HUES48 (cell line): ENCODE measurements around the gene GPR37.

ENCODE experiments used
- H3K27ac ChIP-seq: one replicate; pipeline ENCODE4 v1.7.0; 2013; ENCODE audit warnings: low read depth, low read length, inconsistent platforms
- H3K27me3 ChIP-seq: 2 replicates; pipeline ENCODE4 v1.6.1; 2013; ENCODE audit warnings: mild to moderate bottlenecking, low read length; ENCODE audit not compliant: control insufficient read depth, insufficient read depth
- H3K36me3 ChIP-seq: 2 replicates; pipeline ENCODE4 v1.6.1; 2013; ENCODE audit warnings: low read length; ENCODE audit not compliant: control insufficient read depth, insufficient read depth
- H3K4me1 ChIP-seq: 2 replicates; pipeline ENCODE4 v1.6.1; 2013; ENCODE audit warnings: mild to moderate bottlenecking, low read length; ENCODE audit not compliant: control insufficient read depth, insufficient read depth
- H3K4me3 ChIP-seq: 2 replicates; pipeline ENCODE4 v1.5.1; 2013; ENCODE audit warnings: mild to moderate bottlenecking, low read depth, low read length
- H3K9ac ChIP-seq: 2 replicates; pipeline ENCODE4 v1.6.1; 2013; ENCODE audit warnings: mild to moderate bottlenecking, low read depth, low read length, moderate library complexity
- H3K9me3 ChIP-seq: 2 replicates; pipeline ENCODE4 v1.6.1; 2013; ENCODE audit warnings: low read length; ENCODE audit not compliant: control insufficient read depth, insufficient read depth

GPR37 gene

DNA sequence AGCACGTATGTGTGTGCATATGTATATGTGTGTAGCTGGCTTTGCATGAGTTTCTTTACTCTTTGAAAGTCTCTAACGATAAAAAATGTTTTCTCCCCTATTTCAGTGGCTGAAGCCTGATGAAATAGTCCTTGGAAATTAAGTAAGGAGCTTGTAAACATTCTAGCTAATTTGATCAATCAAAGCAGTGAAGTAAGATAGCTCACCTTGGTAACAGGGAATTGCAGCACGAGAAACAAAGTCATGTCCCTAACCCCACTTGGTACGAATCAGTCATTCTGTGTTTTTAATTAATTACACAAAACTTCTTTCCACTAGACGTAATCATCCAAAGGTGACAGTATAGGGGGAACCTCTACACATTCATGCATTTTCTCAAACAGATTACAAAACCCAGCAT, 41.5 kb downstream of the GPR37 start:
- Histone ChIP-seq H3K9me3 (no peaks in the 10 kb centered on the region), H3K4me3 (no peak overlapping the region), H3K9ac (no peak overlapping the region), H3K27me3 (no peaks in the 10 kb centered on the region), H3K4me1 (peaks cover 32% of the 10 kb centered on the region), H3K36me3 (no peaks in the 10 kb centered on the region), H3K27ac (no peak overlapping the region)

DNA sequence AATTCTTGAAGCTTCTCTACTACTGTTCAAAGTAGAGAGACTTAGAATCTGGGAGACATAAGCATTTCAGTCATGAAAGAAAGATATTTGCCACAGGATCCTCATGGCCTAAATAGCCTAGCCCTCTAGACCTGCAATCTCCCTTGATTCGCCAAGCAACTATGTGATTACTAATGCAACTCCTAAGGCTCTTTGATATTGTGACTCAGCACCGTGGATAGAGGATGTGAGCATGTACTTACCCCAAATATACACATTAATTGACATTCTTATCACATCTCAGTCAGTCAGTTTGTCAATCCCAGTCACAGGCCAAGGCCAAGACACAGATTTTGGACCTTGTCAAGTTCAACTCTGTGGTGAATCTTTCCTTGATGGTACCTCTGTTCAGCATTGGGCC, 42.6 kb downstream of the GPR37 start:
- no peaks in the 10 kb centered on the region for H3K36me3 ChIP-seq
- H3K4me1 ChIP-seq: peaks cover 34% of the 10 kb centered on the region
- H3K9me3 ChIP-seq: no peaks in the 10 kb centered on the region
- H3K27ac ChIP-seq: peak overlapping the region; percentile 45
- H3K4me3 ChIP-seq: no peak overlapping the region
- no peaks in the 10 kb centered on the region for H3K27me3 ChIP-seq
- no peak overlapping the region for H3K9ac ChIP-seq

GRCh38 chr7:124722292-124722691, 43.3 kb downstream of the GPR37 start:
- H3K4me1 ChIP-seq: peaks cover 35% of the 10 kb centered on the region
- no peaks in the 10 kb centered on the region for H3K9me3 ChIP-seq
- no peaks in the 10 kb centered on the region for H3K36me3 ChIP-seq
- H3K4me3 ChIP-seq: no peak overlapping the region
- no peak overlapping the region for H3K27ac ChIP-seq
- no peak overlapping the region for H3K9ac ChIP-seq
- H3K27me3 ChIP-seq: no peaks in the 10 kb centered on the region

DNA sequence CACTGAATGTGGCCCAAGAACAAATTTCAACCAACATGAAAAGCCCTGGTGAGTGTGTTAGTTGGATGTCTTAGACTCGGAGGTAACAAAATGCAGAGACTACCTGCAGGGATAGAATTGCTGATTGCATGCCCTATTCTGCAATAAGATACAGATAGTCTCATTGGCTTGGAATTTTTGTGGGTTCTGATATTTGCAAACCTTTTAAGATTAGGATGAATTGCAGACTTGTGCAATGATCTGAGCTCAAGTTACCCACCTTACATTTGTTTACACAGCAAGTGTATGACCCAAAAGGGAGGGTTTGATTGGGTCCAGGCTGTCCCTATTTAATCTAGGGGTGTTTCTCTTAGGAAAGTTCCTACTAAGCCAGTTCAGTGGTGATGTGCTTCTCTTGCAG, 45.4 kb downstream of the GPR37 start:
- no peak overlapping the region for H3K9ac ChIP-seq
- H3K27ac ChIP-seq: no peak overlapping the region
- H3K36me3 ChIP-seq: no peaks in the 10 kb centered on the region
- peaks cover 30% of the 10 kb centered on the region for H3K4me1 ChIP-seq
- H3K4me3 ChIP-seq: no peak overlapping the region
- no peaks in the 10 kb centered on the region; the same call in 1 of the 2 replicates for H3K9me3 ChIP-seq
- H3K27me3 ChIP-seq: no peaks in the 10 kb centered on the region

- Histone ChIP-seq H3K4me1 (peaks cover 13% of the 10 kb centered on the region; the same call in 1 of the 2 replicates), H3K27ac (no peak overlapping the region), H3K4me3 (no peak overlapping the region), H3K9ac (no peak overlapping the region), H3K27me3 (no peaks in the 10 kb centered on the region), H3K9me3 (no peaks in the 10 kb centered on the region; the same call in 1 of the 2 replicates), H3K36me3 (no peaks in the 10 kb centered on the region)
These were observed 47.4 kb downstream of the GPR37 start for GRCh38 chr7:124718032-124718766.

- no peak overlapping the region for H3K27ac ChIP-seq
- H3K9me3 ChIP-seq: no peaks in the 10 kb centered on the region; the same call in 1 of the 2 replicates
- H3K36me3 ChIP-seq: no peaks in the 10 kb centered on the region
- no peak overlapping the region for H3K4me3 ChIP-seq
- H3K9ac ChIP-seq: no peak overlapping the region
- no peaks in the 10 kb centered on the region for H3K27me3 ChIP-seq
- H3K4me1 ChIP-seq: peaks cover 21% of the 10 kb centered on the region
These were observed 48.7 kb downstream of the GPR37 start for GRCh38 chr7:124716894-124717293.

DNA sequence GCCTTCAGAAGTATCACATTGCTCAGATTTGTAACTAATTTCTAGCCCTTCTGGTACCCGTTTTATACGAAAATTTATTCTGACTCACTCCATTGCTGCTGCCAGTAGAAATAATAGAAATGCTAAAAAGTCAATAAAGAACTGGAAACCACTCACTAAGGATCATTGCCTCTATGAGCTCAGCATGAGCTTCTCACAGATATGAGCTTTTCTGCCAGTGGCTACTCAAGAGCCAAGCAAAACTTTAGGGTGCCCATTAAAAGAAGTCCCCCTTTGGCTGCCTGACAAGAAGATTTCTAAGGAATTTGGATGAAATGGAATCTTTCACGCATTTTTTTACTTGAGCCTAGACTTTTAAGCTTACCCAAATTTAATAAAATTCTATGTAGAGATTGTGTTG, 52.5 kb downstream of the GPR37 start:
- Histone ChIP-seq H3K9me3 (no peaks in the 10 kb centered on the region; the same call in 1 of the 2 replicates), H3K4me3 (no peak overlapping the region), H3K36me3 (no peaks in the 10 kb centered on the region), H3K27me3 (no peaks in the 10 kb centered on the region), H3K27ac (no peak overlapping the region), H3K4me1 (peaks cover 18% of the 10 kb centered on the region), H3K9ac (no peak overlapping the region)

GRCh38 chr7:124712017-124712416, 53.6 kb downstream of the GPR37 start:
- H3K9ac ChIP-seq: no peak overlapping the region
- H3K4me3 ChIP-seq: peak overlapping the region; percentile 30; the same call in 1 of the 2 replicates
- H3K27ac ChIP-seq: peak overlapping the region; percentile 76

GRCh38 chr7:124702385-124702784, 63.2 kb downstream of the GPR37 start:
- H3K27ac ChIP-seq: no peak overlapping the region
- H3K27me3 ChIP-seq: no peaks in the 10 kb centered on the region
- H3K9me3 ChIP-seq: no peaks in the 10 kb centered on the region
- H3K4me3 ChIP-seq: no peak overlapping the region
- H3K9ac ChIP-seq: no peak overlapping the region
- no peaks in the 10 kb centered on the region for H3K36me3 ChIP-seq
- H3K4me1 ChIP-seq: no peaks in the 10 kb centered on the region

More at GRCh38 chr7:124712017-124712416, 53.6 kb downstream of the GPR37 start:
- H3K4me1 ChIP-seq: peaks cover 16% of the 10 kb centered on the region
- H3K36me3 ChIP-seq: no peaks in the 10 kb centered on the region
- H3K27me3 ChIP-seq: no peaks in the 10 kb centered on the region
- H3K9me3 ChIP-seq: no peaks in the 10 kb centered on the region; the same call in 1 of the 2 replicates

- no peaks in the 10 kb centered on the region for H3K36me3 ChIP-seq
- no peaks in the 10 kb centered on the region for H3K9me3 ChIP-seq
- H3K27ac ChIP-seq: no peak overlapping the region
- no peaks in the 10 kb centered on the region for H3K4me1 ChIP-seq
- no peak overlapping the region for H3K4me3 ChIP-seq
- H3K27me3 ChIP-seq: no peaks in the 10 kb centered on the region
- no peak overlapping the region for H3K9ac ChIP-seq
These were observed 63.6 kb downstream of the GPR37 start for GRCh38 chr7:124701955-124702354.

DNA sequence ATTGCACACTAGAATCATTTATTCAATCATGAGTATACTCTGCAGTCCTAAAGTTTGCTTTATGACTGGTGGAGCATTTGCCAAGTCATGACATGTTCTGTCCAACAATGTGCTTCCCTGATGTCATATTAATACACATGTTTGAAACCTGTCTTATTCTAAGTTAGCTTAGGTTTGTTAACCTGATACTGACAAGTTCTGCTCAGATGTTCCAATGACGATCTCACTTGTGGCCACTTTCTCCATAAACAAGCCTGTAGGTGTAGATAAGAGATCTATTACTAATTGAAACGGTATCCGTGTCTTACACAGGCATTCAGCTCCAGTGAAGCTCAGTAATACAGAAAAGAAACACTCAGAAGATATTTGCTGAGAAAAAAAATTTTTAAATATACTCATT, 64.9 kb downstream of the GPR37 start:
- H3K4me1 ChIP-seq: no peaks in the 10 kb centered on the region
- no peaks in the 10 kb centered on the region for H3K36me3 ChIP-seq
- H3K4me3 ChIP-seq: no peak overlapping the region
- no peaks in the 10 kb centered on the region for H3K27me3 ChIP-seq
- H3K9me3 ChIP-seq: no peaks in the 10 kb centered on the region
- no peak overlapping the region for H3K9ac ChIP-seq
- no peak overlapping the region for H3K27ac ChIP-seq
